RWPE2 (cell line): ENCODE measurements around the gene RTF1.

Source experiments
- ATAC-seq: fragments of 200-7000 bp; cut with Tn5 transposase; 3 replicates; pipeline ENCODE4 v1.9.1; 2021; ENCODE audit warnings: low read depth
- DNase-seq: peaks from one replicate; pipeline ENCODE4 v3.0.0-alpha.2; 2020; ENCODE audit warnings: low spot score
- H3K27ac ChIP-seq: fragments of 450-650 bp; 2 replicates; pipeline ENCODE4 v1.5.1; 2017; ENCODE audit warnings: mild to moderate bottlenecking; ENCODE audit not compliant: poor library complexity, severe bottlenecking
- H3K27me3 ChIP-seq: fragments of 250-450 bp; sonication (Bioruptor Pico); 2 replicates; pipeline ENCODE4 v1.5.1; 2021; ENCODE audit warnings: mild to moderate bottlenecking, moderate library complexity; ENCODE audit not compliant: insufficient read depth, poor library complexity, severe bottlenecking
- H3K36me3 ChIP-seq: fragments of 250-450 bp; sonication (Bioruptor Pico); 2 replicates; pipeline ENCODE4 v1.5.1; 2020; ENCODE audit warnings: low read depth, mild to moderate bottlenecking, moderate library complexity
- H3K4me1 ChIP-seq: fragments of 250-450 bp; sonication (Bioruptor Pico); 2 replicates; pipeline ENCODE4 v1.5.1; 2021; ENCODE audit warnings: mild to moderate bottlenecking, moderate library complexity; ENCODE audit not compliant: insufficient read depth, poor library complexity, severe bottlenecking
- H3K4me3 ChIP-seq: fragments of 250-450 bp; sonication (Bioruptor Pico); 2 replicates; pipeline ENCODE4 v1.5.1; 2021; ENCODE audit warnings: mild to moderate bottlenecking, moderate library complexity; ENCODE audit not compliant: severe bottlenecking
- H3K9me3 ChIP-seq: fragments of 250-450 bp; sonication (Bioruptor Pico); 2 replicates; pipeline ENCODE4 v1.5.1; 2021; ENCODE audit warnings: mild to moderate bottlenecking, moderate library complexity; ENCODE audit not compliant: severe bottlenecking
- CTCF ChIP-seq: fragments of 450-650 bp; IDR thresholded peaks from one replicate; pipeline ENCODE4 v1.5.1; 2017; ENCODE audit warnings: mild to moderate bottlenecking, moderate library complexity; ENCODE audit not compliant: poor library complexity, severe bottlenecking

The RTF1 gene

DNA sequence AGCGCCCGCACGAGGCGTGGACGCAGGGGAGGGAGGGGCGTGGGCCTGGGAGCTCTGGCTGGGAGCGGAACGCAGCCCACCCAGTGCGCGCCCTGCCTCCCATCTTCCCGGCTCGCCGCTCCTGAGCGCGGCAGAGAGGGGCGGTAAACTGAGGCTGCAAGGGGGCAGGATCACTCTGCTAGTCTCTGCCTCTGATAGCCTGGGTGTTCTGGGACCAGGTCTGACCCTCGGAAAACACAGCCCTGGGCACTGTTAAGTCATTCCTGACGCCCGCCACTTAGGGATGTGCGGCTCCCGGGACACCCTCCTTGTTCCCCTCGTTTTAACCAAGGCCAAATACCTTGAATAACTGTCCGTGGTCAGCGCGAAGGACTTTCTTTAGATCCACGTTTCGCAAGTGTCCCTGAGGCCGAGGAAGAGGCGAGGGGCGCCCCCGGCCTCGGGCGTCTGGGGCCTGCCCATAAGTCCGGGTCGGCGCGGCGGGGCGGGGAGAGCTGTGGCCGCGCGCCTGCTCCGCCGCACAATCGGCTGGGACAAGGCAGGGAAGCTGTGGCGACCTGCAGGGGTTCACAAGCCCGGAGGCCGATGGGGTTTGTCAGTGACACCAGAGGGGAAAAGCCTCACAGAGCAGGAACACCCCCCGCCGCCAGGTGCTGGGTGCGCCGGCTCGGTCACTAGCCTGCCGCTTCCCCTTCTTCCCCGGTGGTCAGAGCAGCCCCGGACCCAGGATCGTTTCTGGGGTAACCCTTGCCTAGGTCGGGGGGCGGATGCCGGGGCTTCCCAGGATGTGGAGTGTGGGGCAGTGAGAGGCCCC lies 78.2 kb downstream of the RTF1 start:
- TF ChIP-seq CTCF: no peak
- ATAC-seq (no peak), DNase-seq (no peak)
- Histone ChIP-seq H3K36me3 (no peaks in the 10 kb centered on the region), H3K27me3 (peaks cover 11% of the 10 kb centered on the region), H3K4me1 (peaks cover 12% of the 10 kb centered on the region), H3K4me3 (no peak overlapping the region), H3K27ac (no peak overlapping the region), H3K9me3 (no peaks in the 10 kb centered on the region)

- Histone ChIP-seq H3K36me3 (no peaks in the 10 kb centered on the region), H3K4me1 (peaks cover 6% of the 10 kb centered on the region), H3K27ac (no peak overlapping the region), H3K4me3 (no peak overlapping the region), H3K27me3 (peaks cover 12% of the 10 kb centered on the region), H3K9me3 (no peaks in the 10 kb centered on the region)
- DNase-seq (no peak), ATAC-seq (no peak)
- no peak for TF ChIP-seq CTCF
Measured at GRCh38 chr15:41495736-41496599, 79.1 kb downstream of the RTF1 start.

GRCh38 chr15:41498657-41499056 lies 81.8 kb downstream of the RTF1 start:
- Histone ChIP-seq H3K36me3 (no peaks in the 10 kb centered on the region), H3K9me3 (no peaks in the 10 kb centered on the region), H3K4me3 (no peak overlapping the region), H3K27ac (no peak overlapping the region), H3K27me3 (peaks cover 36% of the 10 kb centered on the region), H3K4me1 (no peaks in the 10 kb centered on the region)
- no peak for TF ChIP-seq CTCF
- ATAC-seq (no peak), DNase-seq (no peak)

DNA sequence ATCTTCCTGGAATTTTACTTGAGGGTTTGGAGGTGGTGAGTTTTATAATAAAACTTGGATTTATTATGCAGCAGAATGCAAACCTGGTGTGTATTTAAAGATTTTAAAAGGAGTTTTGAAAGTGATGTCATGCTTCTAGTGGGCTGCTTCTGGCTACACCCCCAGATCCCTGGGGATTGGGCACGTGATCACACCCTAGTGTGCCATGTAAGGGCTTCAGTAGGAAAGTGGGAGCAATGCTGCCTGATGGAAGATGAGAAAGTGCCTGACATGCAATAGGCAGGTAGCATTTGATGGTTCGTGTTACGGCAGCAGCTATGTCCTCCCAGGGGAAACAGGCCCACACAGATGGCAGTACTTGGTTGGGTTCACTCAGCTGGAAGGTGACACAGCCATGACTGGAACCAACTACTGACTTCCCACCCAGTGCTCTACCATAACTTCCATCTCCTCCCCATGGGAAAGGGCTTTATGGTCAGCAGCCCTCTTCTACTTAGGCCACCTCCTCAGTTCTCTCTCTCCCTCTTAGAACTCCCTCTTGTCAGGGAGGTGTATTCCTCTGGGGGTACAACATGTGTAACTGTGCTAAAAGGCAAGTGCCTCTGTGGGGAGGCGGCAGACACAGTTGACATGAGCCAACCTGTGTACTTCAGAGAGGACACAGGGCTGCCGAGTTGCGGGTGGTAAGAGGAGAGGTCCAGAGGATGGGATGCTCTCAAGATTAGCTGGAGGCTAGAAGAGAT lies 82.4 kb downstream of the RTF1 start:
- H3K27me3 ChIP-seq: peaks cover 34% of the 10 kb centered on the region

More for the DNA sequence above, 82.4 kb downstream of the RTF1 start:
- Histone ChIP-seq H3K36me3 (no peaks in the 10 kb centered on the region), H3K9me3 (no peaks in the 10 kb centered on the region), H3K27ac (no peak overlapping the region), H3K4me3 (no peak overlapping the region), H3K4me1 (no peaks in the 10 kb centered on the region)
- DNase-seq (no peak), ATAC-seq (no peak)
- no peak for TF ChIP-seq CTCF
